ENCODE data around the gene AHDC1. TPM values are rescaled to one million over a fixed set of nuclear protein-coding genes. Genes with fewer than 3 reads are reported as not detected.

Gene AHDC1
- total and polyA plus RNA-seq, 9 of the 15 experiments (the other 6 are each of a cell fraction or from before 2014, with no cell fraction given) = 0.21 to 36.4 (median 4.7) TPM

DNA sequence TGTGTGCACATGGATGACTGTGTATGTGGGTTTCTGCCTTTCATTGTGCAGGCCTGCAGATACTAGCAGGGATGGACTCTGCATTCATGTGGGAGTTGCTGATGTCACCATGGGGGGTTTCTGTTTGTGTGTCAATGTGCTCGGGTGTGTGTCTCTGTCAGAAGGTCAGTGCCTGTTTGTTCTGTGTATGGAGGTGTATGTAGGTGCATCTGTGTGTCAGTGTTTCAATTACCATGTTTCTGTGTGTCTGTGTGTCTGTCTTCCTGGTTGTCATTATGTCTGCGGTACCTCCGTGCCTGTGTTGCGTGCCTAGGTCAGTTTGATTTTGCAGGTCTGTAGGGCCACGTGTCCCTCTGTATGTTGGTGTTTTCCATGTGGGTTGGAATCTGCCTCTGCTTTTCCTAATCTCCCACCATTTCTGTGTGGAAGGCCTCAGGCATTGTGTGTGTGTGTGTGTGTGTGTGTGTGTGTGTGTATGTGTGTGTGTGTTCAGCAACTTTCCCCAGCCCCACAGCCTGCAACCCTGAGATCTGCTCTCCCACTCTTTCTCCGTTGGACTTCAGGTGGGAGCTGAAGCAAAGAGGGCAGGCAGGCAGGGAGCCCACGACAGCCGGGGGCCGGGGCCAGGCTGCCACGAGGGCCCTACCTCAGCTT, 77.2 kb downstream of the AHDC1 start (continued):
- TF ChIP-seq, protein P1, sequence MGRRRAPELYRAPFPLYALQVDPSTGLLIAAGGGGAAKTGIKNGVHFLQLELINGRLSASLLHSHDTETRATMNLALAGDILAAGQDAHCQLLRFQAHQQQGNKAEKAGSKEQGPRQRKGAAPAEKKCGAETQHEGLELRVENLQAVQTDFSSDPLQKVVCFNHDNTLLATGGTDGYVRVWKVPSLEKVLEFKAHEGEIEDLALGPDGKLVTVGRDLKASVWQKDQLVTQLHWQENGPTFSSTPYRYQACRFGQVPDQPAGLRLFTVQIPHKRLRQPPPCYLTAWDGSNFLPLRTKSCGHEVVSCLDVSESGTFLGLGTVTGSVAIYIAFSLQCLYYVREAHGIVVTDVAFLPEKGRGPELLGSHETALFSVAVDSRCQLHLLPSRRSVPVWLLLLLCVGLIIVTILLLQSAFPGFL (CRISPR knock-in tag; IDR thresholded peaks at IDR 0.05) = no peak
- TF ChIP-seq ZNF197 (CRISPR knock-in tag; IDR thresholded peaks at IDR 0.05; ENCODE audit: low read depth) (no peak), ZFX (CRISPR knock-in tag; IDR thresholded peaks at IDR 0.05) (peak; percentile 58), ETV5 (CRISPR knock-in tag; IDR thresholded peaks at IDR 0.05; ENCODE audit: low read depth) (peak; percentile 45), TRIM28 (IDR thresholded peaks at IDR 0.05) (0 out of 2 replicates have a peak, but pooled peaks have one; percentile 9), SNIP1 (IDR thresholded peaks at IDR 0.05; ENCODE audit: low read depth) (no peak), HMGN3 (IDR thresholded peaks at IDR 0.05; ENCODE audit: borderline replicate concordance, extremely low read depth, insufficient read length, low read depth, low read length) (no peak), GATA2 (CRISPR knock-in tag; IDR thresholded peaks at IDR 0.05) (0 out of 2 replicates have a peak, but pooled peaks have one; percentile 32), BRD4 (IDR thresholded peaks at IDR 0.05) (no peak), PPARD (CRISPR knock-in tag; IDR thresholded peaks at IDR 0.05) (no peak), ELF2 (CRISPR knock-in tag; IDR thresholded peaks at IDR 0.05) (0 out of 2 replicates have a peak, but pooled peaks have one; percentile 10), FOXM1 (IDR thresholded peaks at IDR 0.05; ENCODE audit: low read depth) (no peak), FOXM1 (CRISPR knock-in tag; IDR thresholded peaks at IDR 0.05; ENCODE audit: low read depth) (peak; percentile 42; the same call in 1 of the 2 replicates), MAFK (IDR thresholded peaks at IDR 0.05; ENCODE audit: low read length) (no peak), HNRNPK (IDR thresholded peaks at IDR 0.05; ENCODE audit: low read depth, low read length, poor library complexity, severe bottlenecking) (no peak), YBX1 (IDR thresholded peaks at IDR 0.05) (no peak), ZNF444 (CRISPR knock-in tag; IDR thresholded peaks at IDR 0.05) (no peak), ZNF133 (CRISPR knock-in tag; IDR thresholded peaks at IDR 0.05) (no peak), GABPA (tag; conservative IDR thresholded peaks at IDR 0.05; ENCODE audit: low read depth) (no peak), SRSF1 (IDR thresholded peaks at IDR 0.05; ENCODE audit: low read depth, low read length) (no peak), CREM (IDR thresholded peaks at IDR 0.05; ENCODE audit: low read depth) (peak; percentile 57)
- TF ChIP-seq, protein P2, sequence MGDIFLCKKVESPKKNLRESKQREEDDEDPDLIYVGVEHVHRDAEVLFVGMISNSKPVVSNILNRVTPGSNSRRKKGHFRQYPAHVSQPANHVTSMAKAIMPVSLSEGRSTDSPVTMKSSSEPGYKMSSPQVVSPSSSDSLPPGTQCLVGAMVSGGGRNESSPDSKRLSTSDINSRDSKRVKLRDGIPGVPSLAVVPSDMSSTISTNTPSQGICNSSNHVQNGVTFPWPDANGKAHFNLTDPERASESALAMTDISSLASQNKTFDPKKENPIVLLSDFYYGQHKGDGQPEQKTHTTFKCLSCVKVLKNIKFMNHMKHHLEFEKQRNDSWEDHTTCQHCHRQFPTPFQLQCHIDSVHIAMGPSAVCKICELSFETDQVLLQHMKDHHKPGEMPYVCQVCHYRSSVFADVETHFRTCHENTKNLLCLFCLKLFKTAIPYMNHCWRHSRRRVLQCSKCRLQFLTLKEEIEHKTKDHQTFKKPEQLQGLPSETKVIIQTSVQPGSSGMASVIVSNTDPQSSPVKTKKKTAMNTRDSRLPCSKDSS (IDR thresholded peaks at IDR 0.05; ENCODE audit: low read depth, partially characterized antibody) = peak; percentile 9
- TF ChIP-seq, protein P3, sequence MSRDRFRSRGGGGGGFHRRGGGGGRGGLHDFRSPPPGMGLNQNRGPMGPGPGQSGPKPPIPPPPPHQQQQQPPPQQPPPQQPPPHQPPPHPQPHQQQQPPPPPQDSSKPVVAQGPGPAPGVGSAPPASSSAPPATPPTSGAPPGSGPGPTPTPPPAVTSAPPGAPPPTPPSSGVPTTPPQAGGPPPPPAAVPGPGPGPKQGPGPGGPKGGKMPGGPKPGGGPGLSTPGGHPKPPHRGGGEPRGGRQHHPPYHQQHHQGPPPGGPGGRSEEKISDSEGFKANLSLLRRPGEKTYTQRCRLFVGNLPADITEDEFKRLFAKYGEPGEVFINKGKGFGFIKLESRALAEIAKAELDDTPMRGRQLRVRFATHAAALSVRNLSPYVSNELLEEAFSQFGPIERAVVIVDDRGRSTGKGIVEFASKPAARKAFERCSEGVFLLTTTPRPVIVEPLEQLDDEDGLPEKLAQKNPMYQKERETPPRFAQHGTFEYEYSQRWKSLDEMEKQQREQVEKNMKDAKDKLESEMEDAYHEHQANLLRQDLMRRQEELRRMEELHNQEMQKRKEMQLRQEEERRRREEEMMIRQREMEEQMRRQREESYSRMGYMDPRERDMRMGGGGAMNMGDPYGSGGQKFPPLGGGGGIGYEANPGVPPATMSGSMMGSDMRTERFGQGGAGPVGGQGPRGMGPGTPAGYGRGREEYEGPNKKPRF (IDR thresholded peaks at IDR 0.05; ENCODE audit: low read depth, low read length) = no peak
- TF ChIP-seq, protein P4, sequence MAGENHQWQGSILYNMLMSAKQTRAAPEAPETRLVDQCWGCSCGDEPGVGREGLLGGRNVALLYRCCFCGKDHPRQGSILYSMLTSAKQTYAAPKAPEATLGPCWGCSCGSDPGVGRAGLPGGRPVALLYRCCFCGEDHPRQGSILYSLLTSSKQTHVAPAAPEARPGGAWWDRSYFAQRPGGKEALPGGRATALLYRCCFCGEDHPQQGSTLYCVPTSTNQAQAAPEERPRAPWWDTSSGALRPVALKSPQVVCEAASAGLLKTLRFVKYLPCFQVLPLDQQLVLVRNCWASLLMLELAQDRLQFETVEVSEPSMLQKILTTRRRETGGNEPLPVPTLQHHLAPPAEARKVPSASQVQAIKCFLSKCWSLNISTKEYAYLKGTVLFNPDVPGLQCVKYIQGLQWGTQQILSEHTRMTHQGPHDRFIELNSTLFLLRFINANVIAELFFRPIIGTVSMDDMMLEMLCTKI (IDR thresholded peaks at IDR 0.05; ENCODE audit: partially characterized antibody) = no peak

Measured in K562 (cell line).